GM10266 (cell line): ENCODE measurements around the gene MAML3.

Source experiments
- DNase-seq: peaks from one replicate; pipeline ENCODE4 v3.0.0; 2012; ENCODE audit errors: extremely low spot score
- CTCF ChIP-seq: IDR thresholded peaks from 2 replicates; pipeline ENCODE4 v1.5.1; 2012; ENCODE audit warnings: mild to moderate bottlenecking, low read depth; ENCODE audit not compliant: control insufficient read depth, insufficient read depth; ENCODE audit errors: missing control alignments

The MAML3 gene

DNA sequence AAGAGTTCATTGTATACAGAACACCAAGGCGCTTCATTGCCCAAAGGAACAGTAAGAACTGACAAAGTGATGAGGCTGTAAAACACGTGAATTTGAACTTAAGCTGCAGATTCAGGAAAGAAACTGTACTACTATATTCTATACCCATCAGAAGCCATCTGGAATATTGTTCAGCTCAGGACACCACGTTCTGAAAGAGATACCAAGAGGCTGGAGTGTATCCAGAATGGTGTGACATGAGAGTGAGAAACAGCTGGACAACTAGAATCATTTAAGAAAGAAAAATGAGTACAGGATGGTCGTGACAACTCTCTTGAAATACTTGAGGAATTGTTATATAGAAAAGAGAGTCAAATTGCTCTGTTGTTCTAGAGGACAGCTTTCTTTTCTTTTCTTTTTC, 393.4 kb downstream of the MAML3 start:
- TF ChIP-seq CTCF: no peak
- no peak for DNase-seq

DNA sequence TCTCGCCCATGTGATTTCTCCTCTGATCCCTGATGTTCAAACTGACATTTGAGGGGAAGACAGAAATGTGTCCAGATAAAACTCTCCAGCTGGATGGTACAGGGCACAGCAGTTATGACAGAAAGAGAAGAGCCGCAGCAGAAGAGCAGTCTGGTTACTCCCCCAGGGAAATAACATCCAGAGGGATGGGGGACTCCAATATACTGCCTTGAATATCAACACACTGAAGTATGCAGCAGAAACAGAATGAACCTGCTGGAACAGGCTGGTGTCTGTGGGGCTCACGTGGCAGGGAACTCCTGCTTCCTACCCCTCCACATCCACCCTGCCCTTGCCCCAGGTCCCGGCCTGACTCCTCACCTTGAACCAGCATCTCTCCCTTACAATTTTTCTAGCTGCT, 394.9 kb downstream of the MAML3 start:
- no peak for DNase-seq
- no peak for TF ChIP-seq CTCF

- no peak for TF ChIP-seq CTCF
These were observed 397.4 kb downstream of the MAML3 start for GRCh38 chr4:139756391-139757180.

GRCh38 chr4:139754938-139755337, 399.0 kb downstream of the MAML3 start:
- no peak for TF ChIP-seq CTCF
- DNase-seq: no peak

More at GRCh38 chr4:139756391-139757180, 397.4 kb downstream of the MAML3 start:
- no peak for DNase-seq

DNA sequence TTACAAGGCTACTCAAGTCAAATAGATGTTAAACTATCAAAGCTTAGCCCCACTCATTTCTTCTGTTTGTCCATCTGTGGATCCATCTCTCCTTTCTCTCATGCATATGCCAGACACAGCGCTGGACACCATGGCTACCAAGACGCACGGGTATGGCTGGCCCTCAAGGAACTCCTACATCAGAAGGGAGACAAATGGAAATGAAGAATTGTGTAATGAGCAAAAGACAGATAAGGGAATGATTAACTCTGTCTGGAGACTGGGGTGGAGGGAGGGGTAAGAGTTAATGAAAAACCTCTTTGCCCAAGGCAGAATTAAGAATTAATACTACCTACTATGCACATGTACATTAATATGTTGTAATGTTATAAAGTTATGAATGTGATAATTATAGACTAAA, 400.3 kb downstream of the MAML3 start:
- DNase-seq: no peak

GRCh38 chr4:139749835-139750498, 404.0 kb downstream of the MAML3 start:
- no peak for TF ChIP-seq CTCF
- no peak for DNase-seq

More for the DNA sequence above, 400.3 kb downstream of the MAML3 start:
- TF ChIP-seq CTCF: no peak

GRCh38 chr4:139749338-139749737, 404.6 kb downstream of the MAML3 start:
- no peak for DNase-seq
- no peak for TF ChIP-seq CTCF
